ENCODE measurements around the gene OR7D2. TPM values are rescaled to one million over a fixed set of nuclear protein-coding genes. Genes with fewer than 3 reads are reported as not detected.

OR7D2 gene
- total and polyA plus RNA-seq, 2 experiments from 2014 or later: not detected

DNA sequence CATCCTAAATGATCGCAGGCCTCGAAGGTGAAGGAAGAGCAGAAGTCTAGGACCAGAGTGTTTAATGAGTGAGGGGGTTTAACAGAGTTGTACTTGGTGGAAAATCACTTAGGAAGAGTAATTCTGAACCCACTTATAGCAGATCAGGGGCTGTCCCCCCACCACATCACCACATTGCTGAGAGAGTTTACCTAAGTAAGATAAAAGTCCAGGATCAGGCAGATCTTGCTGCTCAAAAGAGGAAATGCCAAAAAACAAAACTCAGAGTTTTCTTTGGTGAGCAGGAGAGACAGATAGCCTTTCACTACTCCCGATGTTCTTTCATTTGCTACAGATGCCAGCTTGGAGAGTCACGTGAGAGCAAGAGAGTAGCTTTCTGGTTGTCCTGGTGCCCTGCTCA lies 23.2 kb upstream of the OR7D2 start:
- Mint-ChIP-seq H3K36me3 (ENCODE audit: low read depth) (peaks cover 100% of the 10 kb centered on the region), H3K9me3 (peaks cover 81% of the 10 kb centered on the region), H3K4me3 (no peak overlapping the region), H3K27ac (no peak overlapping the region), H3K4me1 (no peaks in the 10 kb centered on the region), H3K27me3 (ENCODE audit: insufficient read depth, low read depth, poor library complexity) (peaks cover 4% of the 10 kb centered on the region)
- Histone ChIP-seq H3K4me3 (no peak overlapping the region), H3K9me2 (ENCODE audit: insufficient read depth) (no peaks in the 10 kb centered on the region), H3K27me3 (ENCODE audit: insufficient read depth) (no peaks in the 10 kb centered on the region), H3K36me3 (ENCODE audit: insufficient read depth) (peaks cover 34% of the 10 kb centered on the region), H4K20me1 (replicated peaks; ENCODE audit: insufficient read depth) (peaks cover 21% of the 10 kb centered on the region), H3K4me1 (ENCODE audit: insufficient read depth) (no peaks in the 10 kb centered on the region), H3K4me2 (no peak overlapping the region), H3K27ac (ENCODE audit: low read depth) (no peak overlapping the region), H3K79me2 (replicated peaks; ENCODE audit: insufficient read depth) (peaks cover 65% of the 10 kb centered on the region), H3F3A (replicated peaks; ENCODE audit: low read depth) (no peaks in the 10 kb centered on the region), H2AFZ (no peak overlapping the region)
- DNase-seq (ENCODE audit: low spot score) (no peak), ATAC-seq (no peak)
- TF ChIP-seq, protein P1, sequence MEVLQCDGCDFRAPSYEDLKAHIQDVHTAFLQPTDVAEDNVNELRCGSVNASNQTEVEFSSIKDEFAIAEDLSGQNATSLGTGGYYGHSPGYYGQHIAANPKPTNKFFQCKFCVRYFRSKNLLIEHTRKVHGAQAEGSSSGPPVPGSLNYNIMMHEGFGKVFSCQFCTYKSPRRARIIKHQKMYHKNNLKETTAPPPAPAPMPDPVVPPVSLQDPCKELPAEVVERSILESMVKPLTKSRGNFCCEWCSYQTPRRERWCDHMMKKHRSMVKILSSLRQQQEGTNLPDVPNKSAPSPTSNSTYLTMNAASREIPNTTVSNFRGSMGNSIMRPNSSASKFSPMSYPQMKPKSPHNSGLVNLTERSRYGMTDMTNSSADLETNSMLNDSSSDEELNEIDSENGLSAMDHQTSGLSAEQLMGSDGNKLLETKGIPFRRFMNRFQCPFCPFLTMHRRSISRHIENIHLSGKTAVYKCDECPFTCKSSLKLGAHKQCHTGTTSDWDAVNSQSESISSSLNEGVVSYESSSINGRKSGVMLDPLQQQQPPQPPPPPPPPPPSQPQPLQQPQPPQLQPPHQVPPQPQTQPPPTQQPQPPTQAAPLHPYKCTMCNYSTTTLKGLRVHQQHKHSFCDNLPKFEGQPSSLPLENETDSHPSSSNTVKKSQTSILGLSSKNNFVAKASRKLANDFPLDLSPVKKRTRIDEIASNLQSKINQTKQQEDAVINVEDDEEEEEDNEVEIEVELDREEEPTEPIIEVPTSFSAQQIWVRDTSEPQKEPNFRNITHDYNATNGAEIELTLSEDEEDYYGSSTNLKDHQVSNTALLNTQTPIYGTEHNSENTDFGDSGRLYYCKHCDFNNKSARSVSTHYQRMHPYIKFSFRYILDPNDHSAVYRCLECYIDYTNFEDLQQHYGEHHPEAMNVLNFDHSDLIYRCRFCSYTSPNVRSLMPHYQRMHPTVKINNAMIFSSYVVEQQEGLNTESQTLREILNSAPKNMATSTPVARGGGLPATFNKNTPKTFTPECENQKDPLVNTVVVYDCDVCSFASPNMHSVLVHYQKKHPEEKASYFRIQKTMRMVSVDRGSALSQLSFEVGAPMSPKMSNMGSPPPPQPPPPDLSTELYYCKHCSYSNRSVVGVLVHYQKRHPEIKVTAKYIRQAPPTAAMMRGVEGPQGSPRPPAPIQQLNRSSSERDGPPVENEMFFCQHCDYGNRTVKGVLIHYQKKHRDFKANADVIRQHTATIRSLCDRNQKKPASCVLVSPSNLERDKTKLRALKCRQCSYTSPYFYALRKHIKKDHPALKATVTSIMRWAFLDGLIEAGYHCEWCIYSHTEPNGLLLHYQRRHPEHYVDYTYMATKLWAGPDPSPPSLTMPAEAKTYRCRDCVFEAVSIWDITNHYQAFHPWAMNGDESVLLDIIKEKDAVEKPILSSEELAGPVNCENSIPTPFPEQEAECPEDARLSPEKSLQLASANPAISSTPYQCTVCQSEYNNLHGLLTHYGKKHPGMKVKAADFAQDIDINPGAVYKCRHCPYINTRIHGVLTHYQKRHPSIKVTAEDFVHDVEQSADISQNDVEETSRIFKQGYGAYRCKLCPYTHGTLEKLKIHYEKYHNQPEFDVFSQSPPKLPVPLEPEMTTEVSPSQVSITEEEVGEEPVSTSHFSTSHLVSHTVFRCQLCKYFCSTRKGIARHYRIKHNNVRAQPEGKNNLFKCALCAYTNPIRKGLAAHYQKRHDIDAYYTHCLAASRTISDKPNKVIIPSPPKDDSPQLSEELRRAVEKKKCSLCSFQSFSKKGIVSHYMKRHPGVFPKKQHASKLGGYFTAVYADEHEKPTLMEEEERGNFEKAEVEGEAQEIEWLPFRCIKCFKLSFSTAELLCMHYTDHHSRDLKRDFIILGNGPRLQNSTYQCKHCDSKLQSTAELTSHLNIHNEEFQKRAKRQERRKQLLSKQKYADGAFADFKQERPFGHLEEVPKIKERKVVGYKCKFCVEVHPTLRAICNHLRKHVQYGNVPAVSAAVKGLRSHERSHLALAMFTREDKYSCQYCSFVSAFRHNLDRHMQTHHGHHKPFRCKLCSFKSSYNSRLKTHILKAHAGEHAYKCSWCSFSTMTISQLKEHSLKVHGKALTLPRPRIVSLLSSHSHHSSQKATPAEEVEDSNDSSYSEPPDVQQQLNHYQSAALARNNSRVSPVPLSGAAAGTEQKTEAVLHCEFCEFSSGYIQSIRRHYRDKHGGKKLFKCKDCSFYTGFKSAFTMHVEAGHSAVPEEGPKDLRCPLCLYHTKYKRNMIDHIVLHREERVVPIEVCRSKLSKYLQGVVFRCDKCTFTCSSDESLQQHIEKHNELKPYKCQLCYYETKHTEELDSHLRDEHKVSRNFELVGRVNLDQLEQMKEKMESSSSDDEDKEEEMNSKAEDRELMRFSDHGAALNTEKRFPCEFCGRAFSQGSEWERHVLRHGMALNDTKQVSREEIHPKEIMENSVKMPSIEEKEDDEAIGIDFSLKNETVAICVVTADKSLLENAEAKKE (CRISPR knock-in tag; IDR thresholded peaks at IDR 0.05): no peak
- TF ChIP-seq STAT1 (IDR thresholded peaks at IDR 0.05; ENCODE audit: unreplicated experiment) (no peak), REST (IDR thresholded peaks at IDR 0.05; ENCODE audit: unreplicated experiment) (no peak), NANOG (IDR thresholded peaks at IDR 0.05; ENCODE audit: borderline replicate concordance) (no peak), ZNF114 (CRISPR knock-in tag; IDR thresholded peaks at IDR 0.05) (no peak), JUNB (IDR thresholded peaks at IDR 0.05; ENCODE audit: unreplicated experiment) (no peak), EZH2phosphoT487 (IDR thresholded peaks at IDR 0.05; ENCODE audit: unreplicated experiment) (no peak), CTCF (conservative IDR thresholded peaks at IDR 0.05; ENCODE audit: low read depth in 2 of 2) (no peak), EZH2 (IDR thresholded peaks at IDR 0.05; ENCODE audit: low read depth, unreplicated experiment) (no peak), ZNF331 (CRISPR knock-in tag; IDR thresholded peaks at IDR 0.05; ENCODE audit: low read depth) (no peak), POLR2AphosphoS5 (IDR thresholded peaks at IDR 0.05; ENCODE audit: low read depth) (no peak), CREB1 (CRISPR knock-in tag; IDR thresholded peaks at IDR 0.05; ENCODE audit: low read depth) (no peak)
- TF ChIP-seq, protein P2, sequence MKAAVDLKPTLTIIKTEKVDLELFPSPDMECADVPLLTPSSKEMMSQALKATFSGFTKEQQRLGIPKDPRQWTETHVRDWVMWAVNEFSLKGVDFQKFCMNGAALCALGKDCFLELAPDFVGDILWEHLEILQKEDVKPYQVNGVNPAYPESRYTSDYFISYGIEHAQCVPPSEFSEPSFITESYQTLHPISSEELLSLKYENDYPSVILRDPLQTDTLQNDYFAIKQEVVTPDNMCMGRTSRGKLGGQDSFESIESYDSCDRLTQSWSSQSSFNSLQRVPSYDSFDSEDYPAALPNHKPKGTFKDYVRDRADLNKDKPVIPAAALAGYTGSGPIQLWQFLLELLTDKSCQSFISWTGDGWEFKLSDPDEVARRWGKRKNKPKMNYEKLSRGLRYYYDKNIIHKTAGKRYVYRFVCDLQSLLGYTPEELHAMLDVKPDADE (IDR thresholded peaks at IDR 0.05): no peak
